Common myeloid progenitor, CD34-positive (primary cell): ENCODE measurements around the gene FAM53B.

Source experiments
- CTCF ChIA-PET: fragments of 350-600 bp; sonication (Branson Sonifier 250); formaldehyde crosslinking; loops from one replicate; lab custom pipeline; 2021; ENCODE audit warnings: antibody characterized with exemption; lab: Charles Lee
- POLR2A ChIA-PET: fragments of 350-600 bp; sonication (Branson Sonifier 250); formaldehyde crosslinking; loops from one replicate; lab custom pipeline; 2021; ENCODE audit warnings: antibody characterized with exemption; lab: Charles Lee
- DNase-seq, 3 donors: peaks; one replicate each; pipeline versions ENCODE4 v3.0.0 to v3.0.0-alpha.2; 2013
- H3K27ac ChIP-seq, 2 experiments: 1 replicate in 1 of 2; 2 replicates in 1 of 2; pipeline ENCODE4 v1.7.0; 2013; ENCODE audit warnings: inconsistent platforms in 2 of 2, low read length in 2 of 2, mild to moderate bottlenecking in 2 of 2, low read depth in 1 of 2, moderate library complexity in 1 of 2; ENCODE audit not compliant: severe bottlenecking in 2 of 2, insufficient read depth in 1 of 2, poor library complexity in 1 of 2
- H3K27me3 ChIP-seq, 5 experiments: replicated peaks in 2 of 5; 1 replicate in 3 of 5; 2 replicates in 2 of 5; pipeline versions ENCODE4 v1.6.1 to v1.7.0; 2013; ENCODE audit warnings: low read length in 4 of 5, mild to moderate bottlenecking in 2 of 5, moderate library complexity in 2 of 5, inconsistent platforms in 1 of 5; ENCODE audit not compliant: insufficient read depth in 5 of 5, control insufficient read depth in 4 of 5
- H3K36me3 ChIP-seq, 4 experiments: 1 replicate in 2 of 4; 2 replicates in 2 of 4; pipeline versions ENCODE4 v1.6.1 to v1.7.0; 2013; ENCODE audit warnings: low read length in 3 of 4, control low read depth in 1 of 4, mild to moderate bottlenecking in 1 of 4; ENCODE audit not compliant: control insufficient read depth in 4 of 4, insufficient read depth in 4 of 4
- H3K4me1 ChIP-seq, 4 experiments: 1 replicate in 3 of 4; 2 replicates in 1 of 4; pipeline versions ENCODE4 v1.6.1 to v1.7.1; 2013; ENCODE audit warnings: low read length in 3 of 4, mild to moderate bottlenecking in 3 of 4, control low read depth in 1 of 4, inconsistent platforms in 1 of 4, moderate library complexity in 1 of 4; ENCODE audit not compliant: control insufficient read depth in 4 of 4, insufficient read depth in 4 of 4; ENCODE audit errors: control extremely low read depth in 1 of 4
- H3K4me3 ChIP-seq, 7 experiments: 1 replicate in 4 of 7; 2 replicates in 3 of 7; pipeline versions ENCODE4 v1.5.1 to v1.7.0; 2013; ENCODE audit warnings: mild to moderate bottlenecking in 7 of 7, low read length in 6 of 7, moderate library complexity in 6 of 7, inconsistent platforms in 2 of 7, low read depth in 2 of 7, control low read depth in 1 of 7; ENCODE audit not compliant: insufficient read depth in 4 of 7, control insufficient read depth in 1 of 7; ENCODE audit errors: extremely low read depth in 1 of 7
- H3K9me3 ChIP-seq, 5 experiments: 1 replicate in 4 of 5; 2 replicates in 1 of 5; pipeline versions ENCODE4 v1.6.1 to v1.7.1; 2013; ENCODE audit warnings: low read length in 4 of 5, mild to moderate bottlenecking in 2 of 5, inconsistent platforms in 1 of 5, low read depth in 1 of 5, moderate library complexity in 1 of 5; ENCODE audit not compliant: control insufficient read depth in 4 of 5, insufficient read depth in 2 of 5; ENCODE audit errors: control extremely low read depth in 1 of 5
- WGBS: methylation state at CpG from one replicate; pipeline ENCODE4 v1.1.5; 2013; ENCODE audit not compliant: insufficient coverage; 5-methylcytosine and 5-hydroxymethylcytosine counted together

The FAM53B gene

GRCh38 chr10:124723826-124724225 is 20.4 kb downstream of the FAM53B start:
- Histone ChIP-seq H3K27ac (peak overlapping the region in 1 of 2 experiments; percentile 16), H3K36me3 (peaks cover 0 to 17% (median 0%) of the 10 kb centered on the region in 4 experiments), H3K4me3 (no peak overlapping the region), H3K4me1 (peaks cover 37 to 75% (median 61%) of the 10 kb centered on the region in 4 experiments), H3K27me3 (no peaks in the 10 kb centered on the region), H3K9me3 (no peaks in the 10 kb centered on the region)
- WGBS, result 96% methylated on average over 8 of the region's 9 CpGs
- ChIA-PET POLR2A (no interaction called here), CTCF (interaction anchor here (1.0 to 8.9 kb wide), 8 partner anchors 10 to 77 kb away, joined by 3 to 109 read pairs (median 6); no protein-coding TSS in a partner anchor)
- no peak for DNase-seq

- ChIA-PET POLR2A (no interaction called here), CTCF (interaction anchor here (0.7 to 8.9 kb wide), 14 partner anchors 8 to 191 kb away, joined by 3 to 109 read pairs (median 4); no protein-coding TSS in a partner anchor)
- Histone ChIP-seq H3K27me3 (no peaks in the 10 kb centered on the region), H3K9me3 (no peaks in the 10 kb centered on the region), H3K27ac (no peak overlapping the region), H3K36me3 (peaks cover 0 to 17% (median 0%) of the 10 kb centered on the region in 4 experiments), H3K4me1 (peaks cover 38 to 75% (median 61%) of the 10 kb centered on the region in 4 experiments), H3K4me3 (no peak overlapping the region)
- WGBS, result 77% methylated on average over 7 of the region's 8 CpGs
- peak in 1 of 3 donors; percentile 50 for DNase-seq
Measured at GRCh38 chr10:124722798-124723783, 21.1 kb downstream of the FAM53B start.

- WGBS, result 34% methylated on average over 16 of the region's 16 CpGs
- no peaks in the 10 kb centered on the region for H3K9me3 ChIP-seq
- DNase-seq, result peak; percentile 74 to 94 (median 92)
- CTCF ChIA-PET, result interaction anchor here (0.7 to 8.9 kb wide), 9 partner anchors 10 to 186 kb away, joined by 3 to 109 read pairs (median 4); partner anchors contain the start of gene FAM53B
- POLR2A ChIA-PET, result interaction anchor here (1.4 kb wide), 1 partner anchor 19 kb away, joined by 9 read pairs; no protein-coding TSS in a partner anchor
- no peaks in the 10 kb centered on the region for H3K27me3 ChIP-seq
- peak overlapping the region in 3 of 7 experiments; percentile 26 to 40 (median 29) for H3K4me3 ChIP-seq
- peaks cover 42 to 84% (median 68%) of the 10 kb centered on the region in 4 experiments for H3K4me1 ChIP-seq
- peak overlapping the region in 1 of 2 experiments; percentile 47 for H3K27ac ChIP-seq
- peaks cover 0 to 15% (median 0%) of the 10 kb centered on the region in 4 experiments for H3K36me3 ChIP-seq
Measured at GRCh38 chr10:124721330-124722045, 22.7 kb downstream of the FAM53B start.

- peak overlapping the region in 3 of 7 experiments; percentile 23 to 45 (median 41) for H3K4me3 ChIP-seq
- peak overlapping the region in 1 of 2 experiments; percentile 49 for H3K27ac ChIP-seq
- no peaks in the 10 kb centered on the region for H3K27me3 ChIP-seq
- peaks cover 0 to 7% (median 0%) of the 10 kb centered on the region in 4 experiments for H3K36me3 ChIP-seq
- POLR2A ChIA-PET, result interaction anchor here (1.2 kb wide), 1 partner anchor 9 kb away, joined by 6 read pairs; no protein-coding TSS in a partner anchor
- H3K9me3 ChIP-seq, result no peaks in the 10 kb centered on the region
- 21% methylated on average over 7 of the region's 8 CpGs for WGBS
- DNase-seq, result peak; percentile 88 to 95 (median 95)
- H3K4me1 ChIP-seq, result peaks cover 42 to 86% (median 65%) of the 10 kb centered on the region in 4 experiments
- CTCF ChIA-PET, result interaction anchor here (0.6 to 8.2 kb wide), 23 partner anchors 11 to 189 kb away, joined by 3 to 109 read pairs (median 4); no protein-coding TSS in a partner anchor
Measured at GRCh38 chr10:124719213-124719851, 24.8 kb downstream of the FAM53B start.

GRCh38 chr10:124717911-124718741 is 26.1 kb downstream of the FAM53B start:
- Histone ChIP-seq H3K36me3 (peaks cover 0 to 7% (median 0%) of the 10 kb centered on the region in 4 experiments), H3K4me3 (peak overlapping the region in 3 of 7 experiments; percentile 23 to 45 (median 41)), H3K27ac (peak overlapping the region in 1 of 2 experiments; percentile 49), H3K4me1 (peaks cover 37 to 74% (median 53%) of the 10 kb centered on the region in 4 experiments), H3K27me3 (no peaks in the 10 kb centered on the region), H3K9me3 (no peaks in the 10 kb centered on the region)
- 30% methylated on average over 7 of the region's 12 CpGs for WGBS
- POLR2A ChIA-PET, result interaction anchor here (1.2 to 1.5 kb wide), 2 partner anchors 10 to 23 kb away, joined by 6 to 8 read pairs; no protein-coding TSS in a partner anchor
- DNase-seq, result peak; percentile 87 to 98 (median 96)
- CTCF ChIA-PET, result interaction anchor here (0.9 to 8.2 kb wide), 26 partner anchors 8 to 188 kb away, joined by 3 to 109 read pairs (median 4); no protein-coding TSS in a partner anchor
